Measurements from ENCODE around the gene ROR1.

The ROR1 gene

DNA sequence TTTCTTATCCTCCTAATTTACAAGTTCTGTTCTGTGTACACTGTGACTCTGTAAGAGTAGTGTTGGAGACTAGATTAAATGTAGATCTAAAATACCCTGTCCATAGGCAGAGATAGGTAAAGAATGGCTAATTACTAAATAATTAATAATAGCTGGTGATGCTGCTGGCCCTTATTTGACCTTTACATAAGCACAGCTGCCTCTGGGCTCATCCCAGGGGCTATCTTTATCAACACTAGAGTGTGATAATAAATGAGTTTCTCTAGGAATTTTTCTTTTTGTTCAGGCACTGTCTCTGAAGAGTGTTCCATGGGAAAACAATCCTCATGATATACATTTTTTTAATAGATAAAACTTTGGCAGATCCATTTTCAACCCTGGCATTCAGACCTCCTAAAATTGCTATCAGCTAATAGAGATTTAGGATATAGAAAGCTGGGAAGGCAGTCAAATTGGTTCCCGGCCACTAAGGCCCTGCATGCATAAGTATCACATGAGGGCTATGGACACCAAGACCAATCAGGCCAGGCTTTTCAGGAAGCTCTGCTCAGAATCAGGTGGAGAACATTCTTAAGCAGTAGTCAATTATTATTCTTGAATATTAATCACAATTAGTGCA is 107.2 kb downstream of the ROR1 start:
- no peak overlapping the region for H3K4me3 ChIP-seq (ENCODE audit: low read depth, low read length)
- ChIA-PET CTCF (interaction anchor here (1.6 kb wide), 1 partner anchor 207 kb away, joined by 5 read pairs; no protein-coding TSS in a partner anchor), POLR2A (no interaction called here)
- no peak for DNase-seq (ENCODE audit: low read depth, low spot score)
- TF ChIP-seq, protein P1, sequence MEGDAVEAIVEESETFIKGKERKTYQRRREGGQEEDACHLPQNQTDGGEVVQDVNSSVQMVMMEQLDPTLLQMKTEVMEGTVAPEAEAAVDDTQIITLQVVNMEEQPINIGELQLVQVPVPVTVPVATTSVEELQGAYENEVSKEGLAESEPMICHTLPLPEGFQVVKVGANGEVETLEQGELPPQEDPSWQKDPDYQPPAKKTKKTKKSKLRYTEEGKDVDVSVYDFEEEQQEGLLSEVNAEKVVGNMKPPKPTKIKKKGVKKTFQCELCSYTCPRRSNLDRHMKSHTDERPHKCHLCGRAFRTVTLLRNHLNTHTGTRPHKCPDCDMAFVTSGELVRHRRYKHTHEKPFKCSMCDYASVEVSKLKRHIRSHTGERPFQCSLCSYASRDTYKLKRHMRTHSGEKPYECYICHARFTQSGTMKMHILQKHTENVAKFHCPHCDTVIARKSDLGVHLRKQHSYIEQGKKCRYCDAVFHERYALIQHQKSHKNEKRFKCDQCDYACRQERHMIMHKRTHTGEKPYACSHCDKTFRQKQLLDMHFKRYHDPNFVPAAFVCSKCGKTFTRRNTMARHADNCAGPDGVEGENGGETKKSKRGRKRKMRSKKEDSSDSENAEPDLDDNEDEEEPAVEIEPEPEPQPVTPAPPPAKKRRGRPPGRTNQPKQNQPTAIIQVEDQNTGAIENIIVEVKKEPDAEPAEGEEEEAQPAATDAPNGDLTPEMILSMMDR (IDR thresholded peaks at IDR 0.05; ENCODE audit: insufficient read depth, low read length, missing control alignments), result no peak

DNA sequence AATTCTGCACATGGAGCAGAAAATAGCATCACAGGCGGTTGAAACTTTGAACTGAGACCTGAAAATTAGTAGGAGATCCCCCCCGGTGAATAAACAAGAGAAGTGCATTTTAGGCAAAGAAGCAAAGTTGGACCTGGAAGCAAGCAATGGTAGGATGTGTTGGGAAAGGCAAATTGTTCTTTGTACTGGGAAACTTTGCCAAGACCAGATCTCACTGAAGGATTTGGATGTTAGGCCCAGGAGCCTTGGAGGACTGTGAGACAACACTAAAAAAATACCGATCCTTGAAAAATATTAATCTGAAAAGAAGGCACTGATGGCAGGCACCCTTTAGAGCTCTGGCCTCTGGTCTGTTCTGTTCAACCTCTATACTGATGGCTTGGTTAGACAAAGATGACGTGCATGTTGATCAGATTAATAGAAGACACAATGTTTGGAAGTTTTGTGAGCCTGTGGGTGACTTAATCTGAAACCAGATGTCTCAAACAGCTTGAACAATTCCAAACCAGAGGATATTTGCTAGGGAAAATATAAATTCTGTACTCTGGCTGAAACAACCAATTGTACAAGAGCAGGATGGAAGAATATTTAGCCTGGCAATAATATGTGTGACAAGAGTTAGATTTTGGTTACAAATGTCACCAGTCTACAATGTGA is 108.4 kb downstream of the ROR1 start:
- no peak for DNase-seq (ENCODE audit: low read depth, low spot score)
- TF ChIP-seq, protein P1 (IDR thresholded peaks at IDR 0.05; ENCODE audit: insufficient read depth, low read length, missing control alignments), result no peak
- POLR2A ChIA-PET, result no interaction called here
- CTCF ChIA-PET, result interaction anchor here (1.4 kb wide), 1 partner anchor 255 kb away, joined by 5 read pairs; no protein-coding TSS in a partner anchor
- no peak overlapping the region for H3K4me3 ChIP-seq (ENCODE audit: low read depth, low read length)

DNA sequence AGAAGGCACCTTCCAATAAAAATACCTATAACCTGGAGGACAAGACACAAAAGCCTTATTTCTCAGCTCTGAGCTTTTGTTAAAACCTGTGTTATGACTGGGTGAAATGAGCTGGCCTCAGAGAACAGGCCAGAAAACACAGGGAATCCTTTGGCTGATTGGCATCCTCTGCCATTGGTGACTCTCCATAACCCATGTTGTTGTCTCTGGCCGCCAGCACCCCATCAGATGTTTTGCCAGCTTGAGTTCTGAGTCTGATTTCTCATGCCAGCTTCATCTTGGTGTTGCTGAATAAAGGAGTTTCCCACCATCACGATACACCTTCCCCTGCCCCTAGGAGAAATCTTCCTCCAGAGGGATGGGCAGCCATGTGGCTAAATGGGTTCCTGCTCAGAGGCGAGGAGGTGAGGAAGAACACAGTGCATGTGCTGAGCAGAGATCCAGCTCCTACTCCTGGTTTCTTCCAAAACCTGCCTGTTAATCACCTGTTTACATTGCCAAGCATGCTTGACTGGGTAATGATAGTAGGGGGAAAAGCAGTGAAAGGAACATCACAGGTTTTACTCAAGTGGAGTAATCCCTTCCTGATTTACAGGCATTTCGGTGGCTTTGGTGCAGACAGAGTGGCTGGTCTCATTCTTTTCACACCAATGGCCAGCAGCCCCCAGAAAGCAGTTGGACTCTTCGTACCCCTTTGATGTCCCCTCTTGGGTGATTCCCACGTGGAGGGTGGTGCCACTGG is 109.8 kb downstream of the ROR1 start:
- TF ChIP-seq, protein P1 (IDR thresholded peaks at IDR 0.05; ENCODE audit: insufficient read depth, low read length, missing control alignments), result no peak
- DNase-seq (ENCODE audit: low read depth, low spot score), result no peak
- H3K4me3 ChIP-seq (ENCODE audit: low read depth, low read length), result no peak overlapping the region
- ChIA-PET CTCF (interaction anchor here (1.4 kb wide), 1 partner anchor 253 kb away, joined by 5 read pairs; no protein-coding TSS in a partner anchor), POLR2A (no interaction called here)

GRCh38 chr1:63884486-63884885 is 110.7 kb downstream of the ROR1 start:
- no peak overlapping the region for H3K4me3 ChIP-seq (ENCODE audit: low read depth, low read length)
- POLR2A ChIA-PET, result no interaction called here

DNA sequence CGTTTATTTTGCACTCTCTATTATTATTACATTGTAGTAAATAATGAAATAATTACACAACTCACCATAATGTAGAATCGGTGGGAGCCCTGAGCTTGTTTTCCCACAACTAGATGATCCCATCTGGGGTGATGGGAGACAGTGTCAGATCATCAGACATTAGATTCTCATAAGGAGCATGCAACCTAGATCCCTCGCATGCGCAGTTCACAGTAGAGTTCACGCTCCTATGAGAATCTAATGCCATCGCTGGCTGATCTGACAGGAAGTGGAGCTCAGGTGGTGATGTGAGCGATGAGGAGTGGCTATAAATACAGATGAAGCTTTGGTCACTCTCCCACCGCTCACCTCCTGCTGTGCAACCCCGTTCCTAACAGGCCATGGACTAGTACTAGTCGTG is 112.1 kb downstream of the ROR1 start:
- TF ChIP-seq, protein P1 (IDR thresholded peaks at IDR 0.05; ENCODE audit: insufficient read depth, low read length, missing control alignments), result no peak
- no peak for DNase-seq (ENCODE audit: low read depth, low spot score)
- no peak overlapping the region for H3K4me3 ChIP-seq (ENCODE audit: low read depth, low read length)
- POLR2A ChIA-PET, result no interaction called here
- CTCF ChIA-PET, result interaction anchor here (0.8 to 1.1 kb wide), 2 partner anchors 9 to 211 kb away, joined by 3 read pairs; no protein-coding TSS in a partner anchor

More at GRCh38 chr1:63884486-63884885, 110.7 kb downstream of the ROR1 start:
- DNase-seq (ENCODE audit: low read depth, low spot score), result no peak
- TF ChIP-seq, protein P1 (IDR thresholded peaks at IDR 0.05; ENCODE audit: insufficient read depth, low read length, missing control alignments), result no peak
- CTCF ChIA-PET, result no interaction called here

DNA sequence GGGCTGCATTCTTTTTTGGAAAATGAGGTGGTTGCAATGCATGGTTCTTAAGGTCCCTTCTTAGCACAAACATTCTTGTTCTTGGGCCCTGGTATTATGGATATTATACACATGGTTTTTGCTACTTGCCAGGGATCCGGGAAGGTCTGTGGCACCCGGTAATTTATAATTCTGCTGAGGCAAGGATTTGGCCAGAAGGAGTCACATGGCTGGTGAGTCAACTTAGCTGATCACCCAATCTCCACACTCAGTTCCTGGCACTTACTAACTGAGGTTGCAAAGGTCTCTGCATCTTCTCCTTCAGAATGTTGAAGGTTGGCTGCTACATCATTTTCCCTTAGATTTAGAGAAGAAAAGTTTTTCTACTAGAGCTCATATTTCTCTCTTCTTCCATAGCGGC is 112.5 kb downstream of the ROR1 start:
- TF ChIP-seq, protein P1 (IDR thresholded peaks at IDR 0.05; ENCODE audit: insufficient read depth, low read length, missing control alignments), result no peak
- DNase-seq (ENCODE audit: low read depth, low spot score), result no peak
- no peak overlapping the region for H3K4me3 ChIP-seq (ENCODE audit: low read depth, low read length)
- POLR2A ChIA-PET, result no interaction called here
- CTCF ChIA-PET, result interaction anchor here (0.8 to 1.1 kb wide), 2 partner anchors 10 to 211 kb away, joined by 3 read pairs; no protein-coding TSS in a partner anchor

Measured in AG04449 (cell line).